ENCODE results near the gene STK17B. TPM values are rescaled to one million over a fixed set of nuclear protein-coding genes. Genes with fewer than 3 reads are reported as not detected.

STK17B gene
- polyA plus RNA-seq, 1 experiment = 6.1 TPM

DNA sequence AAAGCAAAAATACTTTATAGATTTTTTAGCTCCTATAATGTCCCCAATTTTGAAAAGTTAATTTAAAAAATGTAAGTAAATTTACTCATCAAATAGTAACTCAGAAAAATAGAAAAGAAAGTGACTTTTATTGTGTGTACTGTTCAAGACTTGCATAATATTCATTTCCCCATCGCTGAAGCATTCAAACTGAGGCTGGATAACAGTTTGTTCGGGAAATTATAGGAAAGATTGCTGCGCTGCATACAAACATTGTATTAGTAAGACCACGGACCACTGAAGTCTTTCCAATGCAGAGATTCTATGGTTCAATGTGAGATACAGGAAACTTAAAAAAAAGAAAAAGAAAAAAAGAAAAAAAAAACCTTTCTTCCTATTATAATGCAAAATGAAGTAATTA is 10.4 kb downstream of the STK17B start:
- ChIA-PET POLR2A (no interaction called here), CTCF (interaction anchor here (1.0 kb wide), 1 partner anchor 11 kb away, joined by 3 read pairs; the partner anchor contains the start of gene STK17B)
- no peaks in the 10 kb centered on the region for H3K27me3 ChIP-seq (ENCODE audit: control insufficient read depth, insufficient read depth, low read length)

DNA sequence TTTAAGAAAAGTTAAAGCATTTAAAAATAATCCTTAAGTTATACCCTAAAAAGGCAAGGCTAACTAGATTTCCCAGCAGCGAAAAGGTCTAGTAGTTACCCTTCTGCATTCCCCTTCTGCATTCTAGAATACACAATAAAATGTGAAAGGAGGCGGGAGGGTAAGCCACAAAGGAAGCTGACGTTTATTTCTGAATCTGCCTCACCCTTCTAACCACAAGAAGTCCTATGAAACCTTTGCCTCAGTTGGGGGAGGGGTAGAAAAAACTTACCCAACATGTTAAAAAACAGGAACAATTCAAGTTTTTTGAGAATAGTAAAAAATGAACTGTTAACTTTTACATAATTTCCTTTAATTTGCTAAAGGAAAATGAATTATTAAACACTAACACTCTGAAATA is 11.3 kb downstream of the STK17B start:
- CTCF ChIA-PET = interaction anchor here (1.3 kb wide), 1 partner anchor 82 kb away, joined by 3 read pairs; no protein-coding TSS in a partner anchor

More for the DNA sequence above, 10.4 kb downstream of the STK17B start:
- TF ChIP-seq, protein P1, sequence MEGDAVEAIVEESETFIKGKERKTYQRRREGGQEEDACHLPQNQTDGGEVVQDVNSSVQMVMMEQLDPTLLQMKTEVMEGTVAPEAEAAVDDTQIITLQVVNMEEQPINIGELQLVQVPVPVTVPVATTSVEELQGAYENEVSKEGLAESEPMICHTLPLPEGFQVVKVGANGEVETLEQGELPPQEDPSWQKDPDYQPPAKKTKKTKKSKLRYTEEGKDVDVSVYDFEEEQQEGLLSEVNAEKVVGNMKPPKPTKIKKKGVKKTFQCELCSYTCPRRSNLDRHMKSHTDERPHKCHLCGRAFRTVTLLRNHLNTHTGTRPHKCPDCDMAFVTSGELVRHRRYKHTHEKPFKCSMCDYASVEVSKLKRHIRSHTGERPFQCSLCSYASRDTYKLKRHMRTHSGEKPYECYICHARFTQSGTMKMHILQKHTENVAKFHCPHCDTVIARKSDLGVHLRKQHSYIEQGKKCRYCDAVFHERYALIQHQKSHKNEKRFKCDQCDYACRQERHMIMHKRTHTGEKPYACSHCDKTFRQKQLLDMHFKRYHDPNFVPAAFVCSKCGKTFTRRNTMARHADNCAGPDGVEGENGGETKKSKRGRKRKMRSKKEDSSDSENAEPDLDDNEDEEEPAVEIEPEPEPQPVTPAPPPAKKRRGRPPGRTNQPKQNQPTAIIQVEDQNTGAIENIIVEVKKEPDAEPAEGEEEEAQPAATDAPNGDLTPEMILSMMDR (IDR thresholded peaks at IDR 0.05; ENCODE audit: insufficient read depth, low read depth, low read length) = no peak
- no peak for DNase-seq (ENCODE audit: low read depth)
- Histone ChIP-seq H3K4me3 (ENCODE audit: low read depth, low read length) (no peak overlapping the region), H3K36me3 (ENCODE audit: control insufficient read depth, insufficient read depth, low read length) (peaks cover 7% of the 10 kb centered on the region)

DNA sequence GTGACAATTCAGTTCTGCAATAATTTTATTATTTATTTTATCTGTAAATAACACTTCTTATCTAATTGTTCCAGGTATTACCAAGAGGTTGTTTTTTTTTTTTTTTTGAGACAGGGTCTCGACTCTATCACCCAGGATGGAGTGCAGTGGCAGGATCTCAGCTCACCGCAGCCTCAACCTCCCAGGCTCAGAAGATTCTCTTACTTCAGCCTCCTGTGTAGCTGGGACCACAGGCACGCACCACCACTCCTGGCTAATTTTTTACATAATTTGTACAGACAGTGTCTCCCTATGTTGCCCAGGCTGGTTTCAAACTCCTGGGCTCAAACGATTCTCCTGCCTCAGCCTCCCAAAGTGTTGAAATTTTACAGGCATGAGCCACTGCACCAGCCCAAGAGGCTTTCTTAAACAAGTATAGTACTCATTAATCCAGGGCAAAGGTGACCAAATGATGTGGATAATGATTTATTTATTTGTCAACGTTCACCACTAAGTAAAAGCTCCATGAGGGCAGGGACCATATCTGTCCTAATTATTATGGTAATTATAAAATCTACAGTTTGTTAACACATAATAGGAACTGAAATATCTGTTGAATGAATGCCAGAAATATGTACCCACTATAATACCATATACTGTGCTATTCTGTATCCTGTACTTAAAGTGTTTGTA is 12.0 kb downstream of the STK17B start:
- Histone ChIP-seq H3K4me3 (ENCODE audit: low read depth, low read length) (no peak overlapping the region), H3K36me3 (ENCODE audit: control insufficient read depth, insufficient read depth, low read length) (peaks cover 7% of the 10 kb centered on the region), H3K27me3 (ENCODE audit: control insufficient read depth, insufficient read depth, low read length) (no peaks in the 10 kb centered on the region)
- TF ChIP-seq, protein P1 (IDR thresholded peaks at IDR 0.05; ENCODE audit: insufficient read depth, low read depth, low read length) = no peak
- POLR2A ChIA-PET = no interaction called here
- DNase-seq (ENCODE audit: low read depth) = no peak
- CTCF ChIA-PET = interaction anchor here (1.3 kb wide), 1 partner anchor 81 kb away, joined by 3 read pairs; no protein-coding TSS in a partner anchor

More for the DNA sequence above, 11.3 kb downstream of the STK17B start:
- TF ChIP-seq, protein P1 (IDR thresholded peaks at IDR 0.05; ENCODE audit: insufficient read depth, low read depth, low read length) = no peak
- Histone ChIP-seq H3K36me3 (ENCODE audit: control insufficient read depth, insufficient read depth, low read length) (peaks cover 7% of the 10 kb centered on the region), H3K27me3 (ENCODE audit: control insufficient read depth, insufficient read depth, low read length) (no peaks in the 10 kb centered on the region), H3K4me3 (ENCODE audit: low read depth, low read length) (no peak overlapping the region)
- DNase-seq (ENCODE audit: low read depth) = peak; percentile 65
- POLR2A ChIA-PET = no interaction called here

DNA sequence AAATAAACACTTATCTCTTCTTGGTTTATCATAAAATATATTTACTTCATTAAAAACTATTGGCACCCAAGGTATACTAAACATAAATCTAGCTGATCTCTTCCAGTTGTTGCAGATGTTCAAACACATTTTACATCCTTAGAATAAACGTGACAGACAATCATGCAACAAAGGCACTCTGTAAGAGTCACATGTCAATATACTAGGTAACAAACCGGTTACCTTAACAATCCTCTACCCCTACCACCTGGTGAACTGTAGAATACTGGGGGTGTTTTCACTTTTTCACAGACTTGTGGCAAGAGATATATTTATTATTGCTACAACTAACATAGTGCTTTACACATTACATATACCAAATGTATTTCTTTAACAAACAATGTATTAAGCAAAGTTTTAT is 15.8 kb downstream of the STK17B start:
- Histone ChIP-seq H3K36me3 (ENCODE audit: control insufficient read depth, insufficient read depth, low read length) (0 out of 2 replicates have a peak, but pooled peaks cover 2% of the 10 kb centered on the region), H3K4me3 (ENCODE audit: low read depth, low read length) (no peak overlapping the region), H3K27me3 (ENCODE audit: control insufficient read depth, insufficient read depth, low read length) (no peaks in the 10 kb centered on the region)
- TF ChIP-seq, protein P1 (IDR thresholded peaks at IDR 0.05; ENCODE audit: insufficient read depth, low read depth, low read length) = no peak
- ChIA-PET POLR2A (no interaction called here), CTCF (interaction anchor here (0.8 kb wide), 1 partner anchor 120 kb away, joined by 3 read pairs; no protein-coding TSS in a partner anchor)
- no peak for DNase-seq (ENCODE audit: low read depth)

DNA sequence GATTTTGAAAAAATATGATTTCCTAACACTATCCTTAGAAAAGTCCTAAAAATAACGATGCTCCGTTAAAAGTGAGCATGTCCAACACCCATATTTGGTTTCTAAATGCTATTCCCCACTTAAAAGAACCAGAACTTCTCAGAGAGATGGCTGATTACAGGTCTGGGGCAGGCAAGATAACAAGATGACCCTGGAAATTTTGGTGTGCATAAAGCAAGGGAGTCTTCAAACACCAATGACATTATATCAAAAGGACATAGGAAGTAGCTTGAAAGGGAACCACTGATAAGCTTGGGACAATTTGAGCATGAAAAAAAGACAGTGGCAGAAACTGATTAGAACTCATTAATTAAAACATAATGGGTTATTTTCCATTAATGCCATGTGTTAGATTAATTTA is 17.9 kb downstream of the STK17B start:
- POLR2A ChIA-PET = no interaction called here
- Histone ChIP-seq H3K4me3 (ENCODE audit: low read depth, low read length) (no peak overlapping the region), H3K36me3 (ENCODE audit: control insufficient read depth, insufficient read depth, low read length) (no peaks in the 10 kb centered on the region), H3K27me3 (ENCODE audit: control insufficient read depth, insufficient read depth, low read length) (no peaks in the 10 kb centered on the region)
- TF ChIP-seq, protein P1 (IDR thresholded peaks at IDR 0.05; ENCODE audit: insufficient read depth, low read depth, low read length) = no peak
- CTCF ChIA-PET = interaction anchor here (0.9 kb wide), 1 partner anchor 11 kb away, joined by 3 read pairs; no protein-coding TSS in a partner anchor
- no peak for DNase-seq (ENCODE audit: low read depth)
